ENCODE results near the gene PCCA.

DNA sequence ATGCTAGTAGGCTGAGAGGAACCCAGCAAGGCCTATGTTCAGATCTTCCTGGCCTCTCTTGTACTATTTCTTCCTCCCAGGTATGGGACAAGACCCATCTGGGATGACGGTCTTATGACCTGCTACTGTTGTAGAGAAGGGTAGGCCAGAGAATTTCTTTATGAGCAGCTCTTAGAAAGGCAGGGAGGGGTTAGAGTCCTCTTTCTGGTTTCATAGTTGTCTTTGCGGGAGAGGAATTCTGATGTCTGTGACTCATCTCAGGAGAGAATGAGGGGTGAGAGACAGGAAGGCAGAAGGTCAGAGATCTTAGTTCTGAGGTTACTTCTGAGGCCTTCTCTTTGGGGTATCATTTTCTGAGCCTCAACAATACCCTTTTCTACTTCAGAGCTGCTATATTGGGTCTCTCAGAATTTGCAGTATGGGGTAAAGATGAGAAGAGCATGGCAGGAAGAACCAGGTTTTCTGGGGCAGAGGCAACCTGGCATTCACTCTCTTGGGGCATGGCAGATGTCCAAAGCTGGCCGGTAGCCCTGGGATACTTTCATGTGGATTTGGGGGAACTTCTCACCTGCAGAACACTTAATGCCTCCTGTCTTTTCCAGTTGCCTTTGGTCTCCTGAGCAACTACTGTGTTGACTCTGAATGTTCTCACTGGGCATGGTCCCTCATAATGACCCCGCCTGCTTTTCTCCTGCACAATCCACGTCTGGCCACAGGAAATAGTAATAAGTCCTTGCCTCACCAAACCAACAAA lies 345.3 kb downstream of the PCCA start:
- no peak for TF ChIP-seq CTCF (conservative IDR thresholded peaks at IDR 0.05 in 1 of 2, IDR thresholded peaks at IDR 0.05 in 1 of 2; ENCODE audit: low read depth in 1 of 2, low read length in 2 of 2)
- no peak for TF ChIP-seq EZH2 (IDR thresholded peaks at IDR 0.05; ENCODE audit: low read length, missing control alignments)
